HG02588 (cell line): ENCODE data around the gene KCTD13.
A peak's percentile ranks its signal among the peaks of the same experiment; 100 is the strongest.
"Not testable (repeated sequence)": the region's sequence is repeated elsewhere in the genome, so short reads cannot be mapped to it uniquely, and the experiment has no call there.

Experiments used
- ATAC-seq: cut with Tn5 transposase; IDR thresholded peaks from one replicate; pipeline ENCODE4 v1.9.1; 2021; ENCODE audit warnings: mild to moderate bottlenecking, moderate library complexity; ENCODE audit not compliant: unreplicated experiment

The KCTD13 gene

DNA sequence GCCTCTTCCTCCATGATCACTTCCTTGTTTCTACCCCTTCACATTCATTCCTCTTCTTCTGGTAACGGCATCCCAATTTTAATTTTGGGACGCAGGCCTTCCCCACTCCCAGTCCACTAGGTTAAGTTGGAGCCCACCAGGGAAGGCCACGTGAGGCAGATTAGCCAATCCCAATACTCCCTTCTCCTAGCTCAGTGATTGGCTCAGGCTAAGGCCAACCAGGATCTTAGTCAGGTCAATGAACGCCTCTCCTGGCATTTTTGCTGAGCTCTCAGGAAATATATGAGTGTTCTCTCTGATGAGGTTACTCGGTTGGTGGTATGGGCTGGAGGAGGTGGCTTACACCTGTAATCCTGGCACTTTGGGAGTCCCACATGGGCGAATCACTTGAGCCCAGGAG, 42.0 kb downstream of the KCTD13 start:
- no peak for ATAC-seq

DNA sequence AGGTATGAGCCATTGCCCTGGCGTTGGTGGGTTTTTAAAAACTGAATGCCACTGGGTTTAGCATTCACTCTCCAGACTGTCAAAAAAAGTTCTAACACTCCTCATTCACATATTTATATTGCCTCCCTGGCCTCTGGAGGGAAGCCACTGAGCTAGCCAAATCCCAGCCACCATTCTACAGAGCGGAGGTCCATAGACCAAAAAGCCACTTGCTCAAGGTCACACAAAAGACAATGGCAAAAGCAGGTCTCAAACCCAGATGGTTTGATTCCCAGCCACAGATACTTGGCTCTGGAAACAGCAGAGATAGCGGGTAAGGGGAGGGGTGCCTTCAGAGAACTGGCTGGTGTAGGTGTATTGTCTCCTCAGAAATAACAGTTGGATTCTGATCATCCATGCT, 45.0 kb downstream of the KCTD13 start:
- ATAC-seq = no peak

DNA sequence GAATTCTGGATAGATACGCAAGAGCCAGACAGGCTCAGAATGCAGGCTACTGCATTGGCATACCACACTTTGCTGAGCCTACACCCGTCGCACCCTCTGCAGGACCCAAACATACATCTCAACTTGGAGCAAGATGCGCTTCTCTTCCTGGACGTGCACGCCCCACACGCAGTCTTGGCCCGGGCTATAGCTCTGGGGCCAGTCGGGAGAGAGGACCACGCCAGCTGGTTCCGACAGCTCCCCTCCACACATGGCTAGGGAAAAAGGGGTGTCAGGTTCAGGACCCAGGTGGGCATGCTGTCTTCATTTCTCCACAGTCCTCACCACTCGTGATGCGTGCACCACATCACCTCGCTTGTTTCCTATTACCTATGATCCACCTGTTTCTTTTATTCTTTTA, 47.9 kb downstream of the KCTD13 start:
- no peak for ATAC-seq

DNA sequence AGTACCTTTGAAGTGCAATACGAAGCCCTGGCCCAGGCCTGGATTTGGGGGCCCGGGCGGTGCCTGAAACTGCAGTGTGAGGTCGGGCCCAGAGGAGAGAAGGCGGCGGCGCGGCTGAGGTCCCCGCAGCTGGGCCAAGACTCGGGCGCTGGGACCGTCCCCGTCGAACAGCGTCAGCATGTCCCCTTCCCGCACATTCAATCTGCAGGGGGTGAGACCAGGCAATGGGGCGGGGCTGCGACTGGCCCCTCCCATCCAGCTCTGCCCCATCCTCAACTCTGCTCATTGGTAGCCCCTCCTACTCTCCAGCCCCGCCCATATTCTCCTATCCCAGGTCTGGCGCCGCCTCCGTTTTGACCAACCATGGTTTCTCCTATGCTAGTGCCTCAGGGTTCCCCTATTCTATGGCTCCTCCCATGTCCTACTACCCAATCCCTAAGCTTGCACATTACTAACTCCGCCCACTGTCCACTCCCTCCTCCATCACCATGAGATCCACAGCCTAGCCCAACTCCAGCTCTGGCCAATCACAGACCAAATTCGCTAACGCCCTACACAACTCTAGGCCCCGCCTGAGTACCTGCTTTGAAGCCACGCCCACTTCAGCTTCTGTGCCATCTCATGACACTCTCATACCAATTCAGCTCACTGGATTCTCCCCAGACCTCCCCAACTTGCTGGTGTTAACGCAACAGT, 48.6 kb downstream of the KCTD13 start:
- ATAC-seq = peak; percentile 47

DNA sequence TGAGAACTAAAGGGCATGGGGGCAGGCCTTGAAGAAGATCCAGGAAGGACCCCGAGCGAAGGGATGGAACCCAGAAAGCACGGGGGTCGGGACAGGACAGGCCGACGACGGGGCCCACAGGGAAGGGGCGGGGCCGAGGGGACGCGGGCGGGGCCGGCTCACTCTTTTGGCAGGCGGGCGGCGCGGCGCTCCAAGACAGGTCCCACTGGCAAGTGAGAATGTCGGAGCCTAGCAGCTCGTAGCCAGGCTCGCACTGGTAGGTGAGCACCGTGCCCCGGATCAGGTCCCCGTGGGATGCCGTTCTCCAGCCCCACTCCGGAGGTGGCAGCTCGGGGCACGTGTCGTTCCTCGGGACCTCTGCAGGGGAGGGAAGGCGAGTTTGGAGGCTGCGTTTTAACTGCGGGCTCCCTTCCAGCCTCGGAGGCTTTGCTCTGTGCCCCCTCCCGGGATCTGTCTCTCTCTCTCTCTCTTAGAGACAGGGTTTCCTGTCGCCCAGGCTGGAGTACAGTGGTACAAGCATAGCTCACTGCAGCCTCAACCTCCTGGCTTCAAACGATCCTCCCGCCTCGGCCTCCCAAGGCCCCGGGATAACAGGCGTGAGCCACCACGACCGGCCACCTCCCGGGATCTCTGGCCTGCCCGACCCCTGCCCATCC, 49.3 kb downstream of the KCTD13 start:
- ATAC-seq = no peak

DNA sequence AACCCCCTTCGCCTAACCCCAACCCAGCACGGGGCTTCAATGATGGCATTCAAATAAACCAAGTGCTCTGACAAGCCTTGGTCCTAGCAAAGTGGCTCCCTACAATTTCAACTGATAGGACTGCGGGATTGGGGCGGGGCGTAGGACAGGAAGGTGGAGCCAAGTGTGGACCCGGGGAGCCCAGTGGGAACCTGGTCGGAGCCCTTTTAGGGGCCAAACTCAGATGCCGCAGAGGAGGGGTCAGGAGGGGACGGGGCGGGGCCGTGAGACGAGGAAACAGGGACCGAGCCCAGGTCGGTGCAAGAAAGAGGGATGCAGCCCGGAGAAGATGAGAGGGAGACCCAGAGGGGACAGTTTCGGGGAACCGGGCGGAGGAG, 49.8 kb downstream of the KCTD13 start:
- no peak for ATAC-seq

DNA sequence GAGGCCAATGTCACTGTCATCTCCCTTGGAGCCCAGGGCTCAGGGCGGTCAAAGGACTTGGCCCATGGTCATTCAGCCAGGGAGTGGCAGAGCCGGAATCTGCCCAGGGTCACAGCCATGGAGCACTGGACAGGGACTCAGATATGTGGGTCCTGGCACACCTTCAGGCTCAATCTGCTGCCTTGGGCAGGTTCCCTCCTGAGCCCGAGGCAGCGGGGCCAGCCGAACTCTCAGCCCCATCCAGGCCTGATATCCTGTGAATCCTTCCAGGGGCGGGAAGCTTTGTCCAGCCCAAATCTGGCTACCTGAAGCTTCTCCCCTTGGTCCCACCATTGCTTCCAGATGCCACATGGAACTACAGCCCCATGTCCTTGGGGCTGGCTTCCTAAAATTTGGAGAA, 50.8 kb downstream of the KCTD13 start:
- no peak for ATAC-seq

DNA sequence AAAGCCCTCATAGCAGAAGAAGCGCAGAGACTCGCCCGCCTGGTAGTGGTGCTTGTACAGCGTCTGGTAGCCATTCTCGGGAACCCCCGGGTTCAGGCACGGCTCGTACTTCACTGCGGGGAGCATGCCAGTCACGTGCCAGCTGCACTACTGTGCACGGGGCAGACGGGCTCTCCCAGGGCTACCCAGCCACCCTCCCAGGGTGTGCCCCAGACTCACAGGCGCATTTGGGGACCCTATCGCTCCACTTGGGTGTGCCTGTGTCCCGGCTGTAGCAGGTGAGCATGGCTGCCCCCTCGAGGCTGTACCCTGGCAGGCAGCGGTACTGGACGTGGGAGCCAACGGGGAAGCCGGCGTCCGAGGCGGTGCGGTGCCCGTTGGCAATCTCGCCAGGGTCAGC, 52.7 kb downstream of the KCTD13 start:
- no peak for ATAC-seq

DNA sequence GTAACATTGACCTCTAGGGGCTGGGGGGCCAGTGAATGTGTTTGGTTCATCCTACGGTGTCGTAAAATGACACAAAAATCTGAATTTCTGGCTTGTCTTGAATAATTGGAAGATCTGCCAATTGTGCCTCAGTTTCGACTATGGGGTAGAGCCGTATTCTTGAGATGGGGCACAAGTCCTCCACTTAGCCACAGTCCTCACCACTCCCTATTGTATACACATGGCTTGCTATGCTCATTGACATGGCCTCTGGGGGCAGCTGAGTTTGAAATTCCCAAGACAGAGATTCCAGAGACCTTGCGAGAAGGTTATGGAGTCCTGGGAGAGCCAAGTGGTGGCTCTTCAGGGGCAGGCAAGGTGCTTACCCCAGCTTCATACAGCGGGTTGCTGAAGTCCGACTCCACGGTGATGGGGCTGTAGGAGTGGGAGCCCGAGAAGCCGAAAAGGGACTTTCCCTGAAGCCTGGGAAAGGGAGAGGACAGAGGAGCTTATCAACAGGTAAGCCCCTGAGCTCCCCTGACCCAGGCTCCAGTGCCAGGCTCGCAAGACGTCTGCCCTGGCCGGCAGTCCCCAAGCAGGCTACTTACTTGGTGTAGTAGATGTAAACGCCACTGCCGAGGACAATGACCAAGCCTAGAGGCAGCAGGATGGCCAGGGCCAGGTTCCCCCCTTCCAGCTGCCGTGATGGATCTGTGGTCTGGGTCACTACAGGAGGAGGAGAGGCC, 54.0 kb downstream of the KCTD13 start:
- no peak for ATAC-seq

DNA sequence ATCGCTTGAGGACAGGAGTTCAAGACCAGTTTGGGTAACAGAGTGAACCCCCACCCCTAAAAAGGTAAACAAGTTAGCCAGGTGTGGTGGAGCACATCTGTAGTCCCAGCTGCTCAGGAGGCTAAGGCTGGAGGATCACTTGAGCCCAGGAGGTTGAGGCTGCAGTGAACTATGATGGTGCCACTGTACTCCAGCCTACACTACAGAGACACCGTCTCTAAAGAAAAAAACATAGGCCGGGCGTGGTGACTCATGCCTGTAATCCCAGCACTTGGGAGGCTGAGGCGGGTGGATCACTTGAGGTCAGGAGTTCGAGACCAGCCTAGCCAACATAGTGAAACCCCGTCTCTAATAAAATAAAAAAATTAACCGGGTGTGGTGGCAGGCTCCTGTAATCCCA, 57.0 kb downstream of the KCTD13 start:
- not testable (repeated sequence) for ATAC-seq

DNA sequence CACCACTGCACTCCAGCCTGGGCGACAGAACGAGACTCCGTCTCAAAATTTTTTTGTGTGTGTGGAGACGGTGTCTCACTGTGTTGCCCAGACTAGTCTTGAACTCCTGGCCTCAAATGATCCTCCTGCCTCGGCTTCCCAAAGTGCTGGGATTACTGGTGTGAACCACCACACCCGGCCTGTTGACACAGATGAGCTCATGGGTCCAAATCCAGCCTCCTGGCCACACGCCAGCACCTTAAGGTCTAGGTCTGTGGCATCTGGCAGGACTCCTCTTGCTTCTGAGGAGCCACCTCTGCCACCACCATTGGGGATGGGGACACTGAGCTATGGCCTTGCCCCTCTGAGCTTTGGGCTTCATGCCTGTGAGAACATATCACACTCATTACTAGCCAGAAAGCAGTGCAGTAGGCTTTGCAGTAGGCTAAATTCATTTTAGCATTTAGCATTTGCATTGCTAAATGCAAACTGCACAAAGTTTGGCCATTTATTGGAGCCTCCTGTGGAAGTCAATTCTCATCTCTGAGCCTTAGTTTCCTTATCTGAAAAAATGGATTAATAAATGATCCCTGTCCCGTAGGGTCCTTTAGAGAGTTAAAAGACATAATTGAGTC, 57.5 kb downstream of the KCTD13 start:
- no peak for ATAC-seq

DNA sequence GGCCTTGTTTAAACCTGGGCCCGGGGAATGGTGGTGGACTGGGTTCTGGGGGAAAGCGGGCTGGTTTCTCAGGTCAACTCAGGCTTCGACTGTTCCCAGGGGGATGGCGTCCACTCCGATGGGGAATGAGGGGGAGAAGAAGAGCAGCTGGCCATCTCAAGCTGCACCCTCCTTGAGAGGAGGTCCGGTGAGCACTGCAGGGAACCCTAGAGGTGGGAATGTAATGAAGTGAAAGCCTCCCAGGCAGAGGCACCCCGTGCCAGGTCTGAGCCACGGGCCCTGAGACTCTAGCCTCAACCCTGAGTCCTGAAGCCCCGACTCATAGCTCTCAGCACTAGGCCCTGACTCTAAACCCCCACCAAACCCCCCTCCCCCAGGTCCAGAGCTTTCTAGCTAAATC, 61.8 kb downstream of the KCTD13 start:
- ATAC-seq = no peak

DNA sequence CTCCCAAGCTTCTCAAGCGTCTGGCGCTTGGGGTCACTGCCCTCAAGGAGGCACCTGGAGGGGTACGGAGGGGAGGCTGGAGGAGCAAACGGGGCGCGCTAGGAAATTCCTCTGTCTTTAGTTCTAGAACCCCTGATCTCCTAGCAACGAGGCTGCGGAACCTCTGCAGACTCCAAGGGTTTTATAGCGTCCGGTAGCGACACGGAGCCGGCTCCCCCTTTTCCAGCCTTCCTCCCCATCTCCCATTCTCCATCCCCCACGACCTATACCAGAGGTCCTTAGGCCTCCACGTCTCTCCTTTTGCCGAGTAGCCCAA, 62.4 kb downstream of the KCTD13 start:
- no peak for ATAC-seq

DNA sequence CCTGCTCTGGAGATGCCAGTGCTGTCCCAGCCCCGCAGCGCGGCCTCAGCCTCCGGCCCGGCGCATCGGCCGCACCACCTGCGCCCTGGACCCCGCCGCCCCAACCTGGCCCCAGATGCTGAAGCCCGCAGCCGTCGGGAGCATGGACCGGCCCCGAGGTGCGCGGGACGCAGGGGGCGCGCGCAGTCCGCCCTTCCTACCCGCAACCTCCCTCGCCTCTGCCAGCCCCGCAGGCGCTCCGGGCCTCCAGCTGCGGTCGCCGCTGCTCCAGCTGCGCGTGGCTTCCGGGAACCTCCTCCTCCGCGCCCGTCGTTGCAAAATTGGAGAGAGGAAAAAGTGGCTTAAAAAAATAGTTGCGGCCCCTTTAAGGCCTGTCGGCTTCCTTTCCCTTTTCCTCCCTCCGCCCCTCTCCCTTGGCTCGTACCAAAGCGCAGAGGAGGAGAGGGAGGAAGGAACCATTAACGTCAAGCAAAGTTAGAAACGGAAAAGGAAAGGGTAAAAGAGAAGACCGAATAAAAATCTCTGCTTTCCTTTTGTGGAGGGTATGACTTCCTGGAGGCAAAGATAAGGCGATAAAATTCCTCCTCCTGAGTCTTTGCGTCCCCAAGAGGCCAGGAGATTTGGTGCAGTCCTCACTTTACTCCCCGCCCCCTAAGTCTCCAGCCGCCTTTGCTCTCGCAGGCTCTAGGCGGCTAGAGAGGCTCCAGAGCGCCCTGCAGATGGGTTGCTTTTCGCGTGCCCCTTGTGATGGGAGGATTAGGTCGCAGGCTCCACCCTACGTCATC, 63.0 kb downstream of the KCTD13 start, which contains the start of gene CDIPT:
Gene CDIPT (minus strand): TSS at position 343 of the 785 bp plus-strand sequence. CDS start 369 bp downstream, outside the sequence.
- ATAC-seq = peak; percentile 92

DNA sequence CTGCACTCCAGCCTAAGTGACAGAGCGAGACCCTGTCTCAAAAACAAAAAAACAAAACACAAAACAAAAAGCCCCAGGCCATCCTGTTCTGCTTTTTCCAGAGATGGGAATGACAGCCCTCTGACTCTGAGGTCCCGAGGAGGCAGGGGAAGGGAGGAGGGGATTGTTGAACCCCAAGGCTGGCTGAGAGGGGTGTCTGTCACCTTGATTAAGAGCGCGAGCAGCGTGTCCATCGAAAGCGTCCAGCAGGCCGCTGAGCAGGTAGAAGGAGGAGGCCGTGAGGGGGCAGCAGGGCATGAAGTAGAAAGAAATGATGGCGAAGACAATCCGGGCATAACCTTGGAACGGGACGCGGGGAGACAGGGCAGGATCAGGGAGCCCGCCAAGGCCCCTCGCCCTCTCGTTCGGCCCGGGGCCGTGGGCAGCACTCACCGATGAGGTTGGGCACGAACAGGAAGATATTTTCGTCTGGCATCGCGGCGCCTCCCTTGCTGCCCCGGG, 63.6 kb downstream of the KCTD13 start:
- ATAC-seq = no peak

DNA sequence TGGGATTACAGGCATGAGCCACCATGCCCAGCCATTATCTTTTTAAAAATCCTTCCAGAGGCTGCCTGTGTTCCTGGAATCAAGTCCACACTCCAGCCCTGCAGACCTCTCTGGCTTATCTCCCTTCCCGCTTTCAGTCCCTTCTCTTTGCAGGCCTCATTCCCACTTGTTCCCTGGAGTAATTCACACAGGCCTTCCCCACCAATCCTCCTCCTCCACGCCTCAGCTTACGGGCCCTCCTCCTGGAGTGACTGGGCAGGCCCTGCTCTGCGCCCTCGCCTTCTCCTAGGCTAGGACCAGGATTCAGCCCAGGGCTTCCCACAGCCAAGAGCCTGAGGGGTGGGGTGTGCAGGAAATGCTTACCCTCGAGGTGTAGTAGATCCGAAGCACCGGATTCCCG, 65.8 kb downstream of the KCTD13 start:
- no peak for ATAC-seq

DNA sequence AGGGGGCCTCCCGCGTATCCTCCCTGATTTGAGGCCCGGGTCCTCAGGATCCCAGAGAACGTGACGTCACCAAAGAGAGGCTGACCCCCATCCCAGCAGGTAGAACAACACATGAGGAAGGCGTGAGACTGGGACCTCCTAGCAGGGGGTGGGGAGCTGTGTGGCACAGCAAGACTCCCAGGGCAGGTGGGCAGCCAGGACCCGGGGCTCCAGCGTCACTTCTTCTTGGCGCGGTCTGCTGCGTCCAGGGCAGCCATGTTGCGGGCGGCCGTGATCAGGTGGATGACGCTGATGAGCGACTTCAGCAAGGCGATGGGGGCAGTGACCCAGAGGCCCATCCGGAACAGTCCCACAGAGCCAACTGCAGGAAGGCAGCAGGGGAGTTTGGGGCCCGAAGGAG, 67.1 kb downstream of the KCTD13 start:
- ATAC-seq = no peak

DNA sequence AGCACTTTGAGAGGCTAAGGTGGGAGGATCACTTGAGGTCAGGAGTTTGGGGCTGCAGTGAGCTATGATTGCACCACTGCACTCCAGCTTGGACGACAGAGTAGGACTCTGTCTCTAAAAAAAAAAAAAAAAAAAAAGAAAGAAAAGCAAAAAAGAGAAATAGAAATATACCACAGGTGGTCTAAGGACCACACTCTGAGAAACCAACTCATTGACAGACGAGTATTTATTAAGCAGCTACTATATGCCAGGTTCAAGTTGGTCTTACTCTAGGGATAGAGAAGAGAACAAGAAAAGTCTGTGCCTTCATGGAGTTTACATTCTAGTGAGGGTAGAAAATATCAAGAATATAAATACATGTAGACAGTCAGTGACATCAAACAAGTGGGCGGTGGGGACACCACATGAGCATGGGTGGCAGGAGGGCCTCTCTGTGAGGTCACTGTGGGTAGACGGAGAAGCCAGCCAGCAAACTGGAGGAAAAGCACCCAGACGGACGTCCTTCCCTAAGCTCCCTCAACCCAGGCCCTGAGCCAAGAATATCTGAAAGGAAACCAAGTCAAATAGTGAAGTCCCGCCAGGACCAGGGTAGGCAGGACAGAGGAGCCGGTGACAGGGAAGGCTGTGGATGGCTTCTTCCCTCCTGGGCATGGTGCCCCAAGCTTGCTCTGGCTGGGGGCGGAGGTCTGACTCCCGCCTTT, 67.7 kb downstream of the KCTD13 start:
- ATAC-seq = no peak

DNA sequence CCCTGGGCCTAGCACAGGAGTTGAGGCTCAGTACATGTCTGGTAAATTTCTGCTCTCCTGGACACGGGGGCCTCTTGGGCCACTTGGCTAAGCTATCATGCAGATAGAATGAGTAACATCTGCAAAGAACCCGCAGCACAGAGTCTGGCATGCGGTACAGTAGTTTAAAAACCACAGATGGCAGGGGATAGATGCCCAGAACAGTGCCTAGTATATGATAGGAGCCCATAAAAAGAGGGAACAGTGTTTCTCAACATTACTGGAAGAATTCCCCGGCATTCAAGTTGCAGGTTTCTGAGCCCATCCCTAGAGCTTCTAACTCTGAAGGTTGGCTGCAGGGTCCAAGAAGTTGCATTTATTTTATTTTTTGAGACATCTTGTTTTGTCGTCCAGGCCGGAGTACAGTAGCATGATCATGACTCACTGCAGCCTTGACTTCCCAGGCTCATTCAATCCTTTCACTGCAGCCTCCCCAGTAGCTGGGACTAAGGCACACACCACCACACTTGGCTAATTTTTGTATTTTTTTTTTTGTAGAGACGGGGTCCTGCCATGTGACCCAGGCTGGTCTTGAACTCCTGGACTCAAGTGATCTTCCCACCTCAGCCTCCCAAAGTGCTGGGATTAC, 68.8 kb downstream of the KCTD13 start:
- no peak for ATAC-seq
